SKM-1 treated with dmso at 0.1 percent for 144 hours (cell line): ENCODE results near the gene AARS1.
"Not testable (repeated sequence)": the region's sequence is repeated elsewhere in the genome, so short reads cannot be mapped to it uniquely, and the experiment has no call there.

Experiments used
- DNase-seq: peaks from one replicate; lab custom pipeline; 2025; ENCODE audit not compliant: unreplicated experiment; lab: John Stamatoyannopoulos, UW

Gene AARS1

DNA sequence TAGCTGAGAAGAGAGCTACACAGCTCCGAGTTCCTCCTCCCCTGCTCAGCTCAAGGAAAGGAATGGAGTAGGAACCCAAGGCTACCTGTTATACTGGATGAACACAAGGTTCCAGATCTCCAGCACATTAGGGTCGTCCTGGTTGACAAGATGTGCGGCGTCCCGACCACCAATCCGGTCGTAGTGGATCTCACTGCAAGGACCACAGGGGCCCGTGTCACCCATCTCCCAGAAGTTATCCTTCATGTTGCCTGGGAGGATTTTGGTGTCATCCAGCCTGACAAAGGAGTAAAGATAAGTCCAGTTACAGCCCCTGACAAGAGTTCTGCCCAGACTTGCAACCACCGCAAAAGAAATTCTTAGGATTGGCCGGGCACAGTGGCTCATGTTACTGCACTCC is 17.6 kb downstream of the AARS1 start:
- DNase-seq, result no peak

DNA sequence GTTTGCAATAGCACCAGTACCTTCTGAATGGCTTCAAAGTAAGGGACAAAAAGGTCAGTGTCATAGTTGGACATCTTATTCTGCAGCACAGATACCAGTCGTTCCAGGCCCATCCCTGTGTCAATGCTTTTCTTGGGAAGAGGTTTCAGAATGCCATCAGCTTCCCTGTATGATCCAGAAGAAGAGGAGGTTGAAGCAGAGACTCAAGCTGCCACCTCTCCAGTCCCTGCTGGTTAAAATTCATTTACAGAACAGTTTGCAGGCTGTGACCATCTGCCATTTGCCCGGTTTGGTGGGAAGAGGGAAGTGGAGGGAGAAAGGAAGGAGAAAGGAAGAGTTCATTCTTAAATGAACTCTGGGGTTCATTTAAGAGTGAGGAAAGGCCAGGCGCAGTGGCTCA is 19.1 kb downstream of the AARS1 start:
- DNase-seq, result no peak

DNA sequence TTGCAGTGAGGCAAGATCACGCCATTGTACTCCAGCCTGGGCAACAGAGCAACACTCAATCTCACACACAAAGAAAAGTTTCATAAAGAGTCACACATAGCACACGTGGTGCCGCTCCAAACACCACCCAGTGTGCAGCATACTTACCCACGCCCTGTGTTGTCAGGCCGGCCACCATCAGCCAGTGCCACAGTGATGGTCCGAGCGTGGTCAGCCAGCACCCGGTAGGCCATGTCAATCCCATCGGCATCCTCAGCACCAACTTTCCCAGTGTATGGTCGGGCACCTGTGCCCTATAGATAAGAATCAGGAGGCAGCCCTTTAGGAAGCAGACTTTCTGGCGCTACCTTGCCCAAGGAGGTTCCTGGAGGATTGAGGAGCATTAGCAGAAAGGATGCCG is 19.8 kb downstream of the AARS1 start:
- DNase-seq, result no peak

DNA sequence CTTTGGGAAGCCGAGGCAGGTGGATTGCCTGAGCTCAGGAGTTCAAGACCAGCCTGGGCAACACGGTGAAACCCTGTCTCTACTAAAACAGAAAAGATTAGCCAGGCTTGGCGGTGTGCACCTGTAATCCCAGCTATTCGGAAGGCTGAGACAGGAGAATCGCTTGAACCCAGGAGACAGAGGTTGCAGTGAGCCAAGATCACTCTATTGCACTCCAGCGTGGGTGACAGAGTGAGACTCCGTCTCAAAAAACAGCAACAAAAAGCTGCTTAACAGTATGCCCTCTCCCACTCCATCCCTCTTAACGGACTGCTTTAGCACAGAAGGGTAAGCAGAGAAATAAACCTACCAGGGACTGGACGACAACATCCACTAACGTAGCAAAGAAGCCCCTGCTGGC is 21.4 kb downstream of the AARS1 start:
- not testable (repeated sequence) for DNase-seq

DNA sequence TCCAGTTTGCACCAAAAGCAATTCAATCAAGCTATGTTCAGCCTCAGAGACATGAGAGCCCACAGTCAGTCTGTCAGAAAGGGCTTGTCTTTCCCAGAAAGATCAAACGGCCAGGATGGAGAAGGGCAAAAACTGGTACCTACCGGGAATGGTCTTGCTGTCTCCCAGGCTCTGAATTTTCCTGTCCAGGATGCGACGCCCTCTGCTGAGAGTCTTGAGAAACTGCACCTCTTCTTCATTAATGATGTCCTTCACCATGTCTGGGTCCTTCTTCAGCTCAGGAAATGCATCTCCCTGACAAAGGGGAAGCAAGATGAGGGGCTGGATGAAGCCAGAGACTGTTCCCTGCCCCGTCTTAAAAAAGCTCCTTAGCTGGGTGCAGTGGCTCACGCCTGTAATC is 21.8 kb downstream of the AARS1 start:
- DNase-seq, result peak; percentile 61

DNA sequence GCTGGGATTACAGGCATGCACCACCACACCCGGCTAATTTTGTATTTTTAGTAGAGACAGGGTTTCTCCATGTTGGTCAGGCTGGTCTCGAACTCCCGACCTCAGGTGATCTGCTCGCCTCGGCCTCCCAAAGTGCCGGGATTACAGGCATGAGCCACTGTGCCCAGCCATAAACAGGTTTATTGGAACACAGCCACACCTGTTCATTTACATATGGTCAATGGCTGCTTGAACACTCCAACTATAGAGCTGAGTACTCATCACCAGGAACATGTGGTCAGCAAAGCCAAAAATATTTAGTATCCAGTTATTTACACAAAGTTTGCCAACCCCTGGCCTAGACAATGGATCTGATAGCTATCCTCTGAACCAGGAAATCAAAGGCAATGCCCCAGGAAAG is 29.4 kb downstream of the AARS1 start:
- DNase-seq, result not testable (repeated sequence)

DNA sequence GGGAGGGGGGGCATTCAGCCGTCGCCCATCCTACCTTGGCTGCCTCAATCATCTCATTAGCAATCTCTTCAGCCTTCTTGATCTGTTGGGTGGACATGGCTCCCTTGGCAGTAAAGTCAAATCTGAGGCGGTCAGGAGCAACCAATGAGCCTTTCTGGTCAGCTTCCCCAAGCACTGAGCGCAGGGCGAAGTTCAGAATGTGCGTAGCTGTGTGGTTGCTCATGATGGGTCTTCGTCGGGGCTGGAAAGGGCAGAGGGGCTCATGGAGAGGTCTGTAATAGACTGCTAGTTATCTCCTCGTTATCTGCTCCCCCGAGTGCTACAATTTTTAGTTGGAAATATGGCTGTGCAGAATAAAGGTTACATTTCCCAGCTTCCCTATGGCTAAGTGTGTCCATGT is 30.4 kb downstream of the AARS1 start:
- DNase-seq, result no peak

DNA sequence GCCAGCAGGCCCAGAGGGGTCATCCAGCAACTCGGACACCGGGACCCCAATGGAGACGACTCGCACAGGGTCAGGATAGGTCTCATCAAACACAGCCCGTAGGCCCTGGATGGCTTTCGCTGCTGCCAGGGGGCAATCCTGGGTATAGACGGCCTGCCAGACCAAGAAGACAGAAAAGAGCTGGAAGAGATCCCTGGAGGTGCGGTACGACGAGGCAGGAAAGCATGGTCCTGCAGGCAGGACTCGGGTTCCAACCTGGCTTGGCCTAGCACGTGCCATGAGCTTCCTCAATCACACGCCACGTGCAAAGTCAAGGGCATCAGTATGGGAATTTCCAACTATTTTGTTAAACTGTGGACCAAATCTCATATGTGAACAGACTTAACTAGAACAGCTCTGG is 31.2 kb downstream of the AARS1 start:
- no peak for DNase-seq

DNA sequence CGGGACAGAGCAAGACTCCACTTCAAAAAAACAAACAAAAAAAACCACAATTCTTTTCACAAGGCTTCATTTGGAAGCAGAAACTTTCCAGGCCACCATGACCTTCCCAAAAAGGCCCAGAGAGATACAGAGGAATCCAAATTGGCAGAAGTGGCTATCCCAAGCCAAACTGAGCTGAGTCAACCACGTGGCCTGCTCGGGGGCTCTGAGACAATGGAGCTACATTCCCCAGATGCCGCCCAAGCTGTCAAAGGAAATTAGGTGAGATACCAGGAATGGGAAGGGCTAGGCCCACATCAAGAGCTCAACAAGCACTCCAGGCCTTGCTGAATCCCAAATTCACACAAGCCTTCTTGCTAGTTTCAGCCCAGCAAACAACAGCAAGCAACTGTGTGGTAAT is 31.9 kb downstream of the AARS1 start:
- DNase-seq, result no peak

DNA sequence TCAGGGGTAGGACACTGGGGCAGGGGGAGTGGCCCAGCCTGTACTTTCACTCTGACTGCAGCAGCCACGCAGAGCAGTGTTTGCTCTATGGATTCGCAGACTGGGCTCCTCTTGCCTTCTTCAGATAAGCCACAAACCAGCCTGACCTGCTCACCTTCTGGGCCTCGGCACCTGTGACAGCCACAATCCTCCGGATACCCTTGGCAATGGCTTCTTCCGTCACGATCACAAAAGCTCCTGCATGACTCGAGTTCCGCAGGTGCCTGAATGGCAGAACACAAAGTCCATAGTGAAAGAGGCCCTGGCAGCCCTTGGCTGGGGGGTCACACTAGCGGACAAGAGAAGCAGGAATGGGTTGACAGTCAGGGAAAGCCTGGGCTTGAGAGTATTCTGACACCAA is 33.7 kb downstream of the AARS1 start:
- DNase-seq, result no peak

DNA sequence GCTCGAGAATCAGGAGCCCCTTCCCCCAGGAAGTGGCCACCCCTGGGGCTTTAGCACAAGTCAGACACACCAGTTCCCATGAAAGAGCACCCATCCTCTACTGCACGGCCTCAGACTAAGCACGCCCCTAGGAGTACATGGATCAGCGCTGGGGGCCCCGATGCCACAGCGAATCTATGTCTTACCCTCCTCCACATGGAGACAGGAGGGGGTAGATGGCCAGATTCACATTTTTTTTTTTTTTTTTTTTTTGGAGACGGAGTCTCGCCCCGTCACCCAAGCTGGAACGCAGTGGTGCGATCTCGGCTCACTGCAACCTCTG is 34.4 kb downstream of the AARS1 start:
- no peak for DNase-seq

DNA sequence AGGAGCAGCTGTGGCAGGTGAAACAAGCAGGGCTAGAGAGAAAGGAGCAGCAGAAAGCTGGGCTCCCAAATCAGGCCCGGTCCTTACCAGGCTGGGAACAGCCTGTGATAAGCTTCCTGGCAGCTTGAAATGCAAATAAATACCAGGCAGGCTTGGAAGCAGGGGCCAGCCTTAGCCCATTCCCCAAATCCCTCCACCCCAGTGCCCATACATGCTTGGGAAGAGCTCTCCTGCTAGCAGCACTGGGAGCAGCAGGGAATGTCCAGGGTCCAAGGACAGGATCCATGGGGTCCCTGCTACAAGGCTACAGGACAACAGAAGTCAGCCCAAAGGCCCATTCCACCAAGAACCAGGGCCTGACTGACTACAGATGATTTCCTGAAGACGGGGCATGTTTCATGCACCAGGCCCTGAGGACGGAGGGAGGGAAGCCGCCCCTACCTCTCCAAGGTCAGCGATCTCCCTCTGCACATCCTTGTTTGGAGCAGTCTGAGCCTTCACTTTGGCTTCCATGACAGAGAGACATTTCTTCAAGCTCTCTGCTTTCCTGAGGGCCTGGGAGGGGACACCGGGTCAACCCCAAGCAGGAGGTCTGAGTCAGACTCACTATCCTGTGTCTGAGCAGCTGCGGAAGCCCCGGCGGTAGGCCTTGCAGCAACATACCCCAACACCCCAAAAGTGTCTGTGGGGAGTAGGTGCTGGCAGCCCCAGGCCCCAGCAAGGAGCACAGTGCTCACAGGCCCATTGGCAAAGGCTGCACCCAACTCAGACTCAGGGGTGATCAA is 34.9 kb downstream of the AARS1 start:
- no peak for DNase-seq

DNA sequence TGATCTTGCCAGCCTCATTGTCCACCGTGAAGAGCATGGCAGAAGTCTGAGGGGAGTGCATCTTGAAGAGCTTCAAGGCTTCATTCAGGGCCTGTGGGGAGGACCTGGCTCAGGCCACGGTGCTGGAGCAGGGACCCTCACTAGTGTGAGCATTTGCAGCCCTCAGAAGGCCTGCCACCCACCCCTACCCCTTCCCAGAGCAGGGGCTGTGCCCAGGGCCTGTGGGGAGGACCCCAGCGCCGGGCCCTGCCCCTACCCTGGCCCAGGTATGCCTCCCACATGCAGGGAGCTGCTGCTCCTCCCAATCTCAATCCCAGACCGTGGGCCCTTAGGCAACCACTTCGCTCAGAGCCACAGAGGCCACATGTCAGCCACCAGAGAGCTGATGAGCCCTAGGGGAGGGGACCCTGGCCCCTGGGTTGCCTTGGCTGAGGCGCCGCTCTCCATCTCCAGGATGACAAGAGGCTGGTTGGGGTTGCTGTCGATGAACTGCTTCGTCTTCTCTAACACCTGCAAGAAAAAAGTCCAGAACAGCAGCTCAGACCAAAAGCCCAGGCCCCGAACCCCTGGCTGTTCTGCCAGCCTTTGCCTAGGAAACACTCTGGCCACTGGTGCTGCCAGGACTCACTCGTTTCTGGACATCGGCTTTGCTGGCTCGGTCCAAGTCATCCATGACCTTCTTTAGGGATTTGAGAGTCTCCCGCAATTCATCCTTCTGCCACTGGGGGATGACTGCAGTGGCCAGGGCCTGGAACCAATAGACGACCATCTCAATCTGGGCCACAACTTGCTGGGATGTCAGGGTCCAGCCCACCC is 35.8 kb downstream of the AARS1 start:
- DNase-seq, result peak; percentile 16

DNA sequence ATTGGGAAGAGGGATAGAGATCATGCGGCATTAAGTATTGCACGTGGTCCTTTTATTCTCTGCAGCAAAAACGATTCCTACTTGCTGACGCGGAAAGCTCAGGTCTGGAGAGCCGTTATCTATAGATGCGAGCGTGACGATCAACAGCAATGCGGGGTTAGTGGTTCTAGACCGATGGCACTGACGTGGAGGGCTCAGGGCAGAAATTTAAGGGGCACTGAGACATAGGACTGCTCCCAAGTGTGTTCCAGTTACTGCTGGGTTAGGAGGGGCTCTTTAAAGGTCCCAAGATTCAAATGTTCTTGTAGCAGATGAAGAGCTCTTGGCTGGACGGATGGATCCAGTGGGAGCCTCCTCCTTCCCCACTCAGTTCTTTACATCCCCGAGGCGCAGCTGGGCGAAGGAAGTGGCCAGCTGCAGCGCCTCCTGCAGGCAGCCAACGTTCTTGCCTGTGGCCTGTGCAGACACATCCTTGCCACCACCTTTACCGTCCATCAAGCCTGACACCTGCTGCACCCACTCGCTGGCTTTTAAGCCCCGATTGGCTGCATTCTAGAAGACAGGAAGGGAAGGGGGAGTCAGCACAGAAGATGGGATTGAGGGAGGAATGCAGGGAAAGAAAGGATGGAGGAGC is 36.8 kb downstream of the AARS1 start:
- DNase-seq, result peak; percentile 1

DNA sequence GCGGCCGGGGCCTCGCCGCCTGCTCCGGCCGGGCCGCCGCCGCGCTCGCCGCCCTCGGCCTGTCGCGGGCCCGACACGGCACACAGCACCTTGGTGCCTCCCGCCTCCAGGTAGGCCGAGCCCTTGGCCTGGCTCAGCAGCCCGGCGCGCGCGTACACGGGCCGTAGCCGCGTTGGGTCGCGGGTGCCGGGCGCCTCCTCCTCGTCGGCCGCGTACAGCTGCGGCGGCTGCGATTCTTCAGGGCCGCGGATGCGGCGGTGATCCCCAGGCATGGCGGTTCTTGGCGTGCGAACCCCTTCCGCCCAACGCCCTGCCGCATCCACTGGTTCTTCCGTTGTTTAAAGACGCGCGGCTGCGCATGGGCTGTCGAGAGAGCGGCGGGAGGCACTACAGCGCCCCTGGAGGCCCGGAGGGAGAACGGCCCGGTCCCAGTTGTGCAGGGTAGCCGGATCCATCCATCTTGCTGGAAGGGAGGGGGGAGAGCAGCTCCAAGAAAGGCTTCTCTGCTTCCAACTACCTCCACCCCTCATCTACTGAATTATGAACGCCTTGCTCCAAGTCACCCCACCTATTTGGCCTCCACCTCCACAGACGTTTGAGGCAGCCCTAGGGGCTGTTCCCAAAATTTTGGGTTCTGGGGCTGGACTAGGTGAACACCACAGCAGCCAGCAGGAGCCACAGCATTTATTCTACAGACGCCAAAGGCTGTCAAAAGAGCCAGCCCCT is 37.5 kb downstream of the AARS1 start, which contains the start of gene EXOSC6:
Gene EXOSC6 (minus strand): TSS at position 312 of the 726 bp plus-strand sequence. CDS start 40 bp downstream, at position 272.
- DNase-seq, result peak; percentile 89

DNA sequence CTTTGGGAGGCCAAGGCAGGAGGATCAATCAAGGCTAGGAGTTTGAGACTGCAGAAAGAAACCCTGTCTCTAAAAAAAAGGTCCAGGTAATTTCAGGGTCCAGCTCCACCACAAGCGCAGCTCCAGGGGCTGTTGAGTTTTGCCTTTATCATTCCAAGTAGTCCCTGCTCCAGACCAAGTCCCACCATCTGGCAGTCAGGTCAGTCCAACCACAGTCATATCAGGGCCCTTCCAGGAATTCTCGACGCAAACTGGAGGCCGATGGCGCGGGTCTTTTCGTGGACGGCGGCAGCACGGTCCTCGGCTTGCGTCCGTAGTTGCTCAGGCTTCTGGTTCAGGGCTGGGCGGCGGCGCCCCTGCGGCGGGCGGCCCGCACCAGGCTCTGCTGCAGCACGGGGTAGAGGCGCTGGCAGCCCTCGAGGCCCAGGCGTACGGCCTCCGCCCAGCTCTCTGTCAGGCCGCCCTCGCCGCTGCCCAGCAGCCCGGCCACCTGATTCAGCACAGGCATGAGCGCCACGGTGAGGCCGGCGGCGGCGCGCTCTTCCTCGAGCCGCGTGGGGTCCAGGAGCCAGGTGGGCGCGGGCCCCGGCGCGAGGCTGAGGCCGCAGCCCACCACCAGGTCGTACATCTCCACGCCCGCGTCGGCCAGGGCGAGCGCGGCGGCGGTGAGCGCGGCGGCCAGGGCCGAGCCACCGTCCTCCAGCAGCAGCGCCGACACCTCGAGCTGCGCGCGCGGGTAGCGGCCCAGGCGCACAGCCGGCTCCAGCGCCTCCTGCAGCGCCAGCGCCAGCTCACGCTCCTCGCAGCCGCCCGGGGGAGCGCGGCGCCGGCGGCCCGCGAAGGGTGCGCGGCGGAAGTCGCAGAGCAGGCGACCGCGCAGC is 38.3 kb downstream of the AARS1 start:
- DNase-seq, result peak; percentile 12

DNA sequence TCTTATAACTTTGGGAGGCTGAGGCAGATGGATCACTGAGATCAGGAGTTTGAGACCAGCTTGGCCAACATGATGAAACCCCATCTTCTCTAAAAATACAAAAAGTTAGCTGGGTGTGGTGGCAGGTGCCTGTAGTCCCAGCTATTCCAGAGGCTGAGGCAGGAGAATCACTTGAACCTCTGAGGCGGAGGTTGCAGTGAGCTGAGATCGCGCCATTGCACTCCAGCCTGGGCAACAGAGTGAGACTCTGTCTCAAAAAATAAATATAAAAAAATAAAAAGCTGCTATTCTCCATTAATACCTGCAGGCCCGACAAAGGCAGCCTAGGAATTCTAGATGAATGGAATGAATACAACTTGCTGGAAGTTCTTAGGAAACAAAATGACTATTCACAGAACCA is 39.6 kb downstream of the AARS1 start:
- DNase-seq, result not testable (repeated sequence)

DNA sequence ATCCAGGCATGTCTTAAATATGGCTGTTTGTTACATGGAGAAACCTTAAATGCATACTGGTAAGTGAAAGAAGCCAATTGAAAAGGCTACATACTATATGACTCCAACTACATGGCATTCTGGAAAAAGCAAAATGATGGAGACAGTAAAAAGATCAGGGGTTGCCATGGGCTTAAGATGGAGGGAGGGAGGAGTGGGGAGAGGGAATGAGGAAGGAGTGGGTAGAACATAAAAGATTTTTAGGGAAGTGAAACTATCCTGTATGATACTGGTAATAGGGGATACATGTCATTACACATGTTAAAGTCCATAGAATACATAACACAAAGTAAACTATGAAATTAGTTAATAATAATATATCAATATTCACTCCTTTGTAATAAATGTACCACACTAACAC is 50.5 kb downstream of the AARS1 start:
- peak; percentile 22 for DNase-seq

DNA sequence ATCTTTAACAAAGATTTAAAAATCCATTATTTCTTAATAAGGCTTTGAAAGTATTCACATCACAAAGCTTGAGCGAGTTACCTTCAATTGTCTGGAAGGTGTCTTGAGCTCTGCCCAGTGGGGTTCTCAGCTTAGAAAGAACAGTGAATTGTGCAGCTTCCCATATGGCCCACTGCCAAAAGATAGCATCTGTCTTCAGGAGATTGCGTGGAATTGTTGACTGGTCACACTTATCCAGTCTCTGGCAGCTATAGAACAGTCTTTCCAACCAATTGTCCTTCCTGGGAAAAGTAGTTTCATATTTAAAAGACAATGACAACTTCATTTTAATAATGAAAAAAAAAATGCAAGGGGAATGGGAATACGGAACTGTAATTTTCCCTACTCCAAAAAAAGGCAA is 57.5 kb downstream of the AARS1 start:
- not testable (repeated sequence) for DNase-seq

DNA sequence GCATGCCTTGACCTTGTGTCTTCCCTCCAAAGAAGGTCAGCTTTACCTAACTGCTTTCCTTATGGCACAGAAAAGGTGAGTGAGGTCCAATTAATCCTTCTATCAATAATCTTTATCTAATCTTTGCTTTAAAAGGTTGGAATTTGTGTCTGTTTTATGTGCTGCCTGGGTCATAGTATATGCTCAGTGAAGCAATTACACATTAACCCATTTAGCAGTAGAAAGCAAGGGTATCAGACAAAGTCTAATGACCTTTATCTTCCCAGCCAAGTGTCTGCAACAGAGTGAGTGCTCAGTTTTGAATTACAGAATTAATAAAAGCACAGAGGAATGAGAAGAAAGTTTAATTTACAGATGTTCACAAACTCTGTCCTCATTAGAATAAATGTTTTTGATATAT is 63.3 kb downstream of the AARS1 start:
- not testable (repeated sequence) for DNase-seq
